HG03103 (cell line): ENCODE measurements around the gene CRIM1.

Experiments used
- ATAC-seq: cut with Tn5 transposase; IDR thresholded peaks from one replicate; pipeline ENCODE4 v1.9.1; 2021; ENCODE audit warnings: low read depth; ENCODE audit not compliant: unreplicated experiment

Gene CRIM1

GRCh38 chr2:36597003-36597531, 241.5 kb downstream of the CRIM1 start:
- ATAC-seq = no peak

- peak; percentile 97 for ATAC-seq
Measured at GRCh38 chr2:36597532-36598377, 242.2 kb downstream of the CRIM1 start, which contains the start of gene FEZ2. Gene FEZ2, minus strand, starts transcription at chr2:36598168. Its CDS starts 26 bp downstream, at chr2:36598142.
